Gastrocnemius medialis (tissue), 4 donors: ENCODE measurements around the gene EFCAB10. TPM values are rescaled to one million over a fixed set of nuclear protein-coding genes. Genes with fewer than 3 reads are reported as not detected.

Experiments
- ATAC-seq, 2 donors: fragments of 150-250 bp; one replicate each; pipeline ENCODE4 v1.9.1; 2016
- DNase-seq, 2 donors: peaks; one replicate each; pipeline ENCODE4 v3.0.0-alpha.2; 2019
- H3K27ac ChIP-seq, 4 donors: fragments of 200-600 bp; sonication (generic); 1 replicate in 1 of 4; 2 replicates in 3 of 4; pipeline ENCODE4 v1.5.1; 2016 to 2018; ENCODE audit warnings: mild to moderate bottlenecking in 2 of 4, moderate library complexity in 1 of 4
- H3K27me3 ChIP-seq, 3 donors: fragments of 200-600 bp; sonication (generic) in 2 of 3; 1 replicate in 1 of 3; 2 replicates in 2 of 3; pipeline versions ENCODE4 v1.5.1 to v1.6.0; 2016 to 2019; ENCODE audit warnings: mild to moderate bottlenecking in 1 of 3, moderate library complexity in 1 of 3
- H3K36me3 ChIP-seq, 2 donors: fragments of 200-600 bp; sonication (generic) in 1 of 2; one replicate each; pipeline ENCODE4 v1.5.1; 2017 to 2018
- H3K4me1 ChIP-seq, 2 donors: fragments of 200-600 bp; sonication (generic) in 1 of 2; one replicate each; pipeline ENCODE4 v1.5.1; 2016 to 2017; ENCODE audit warnings: mild to moderate bottlenecking in 2 of 2
- H3K4me3 ChIP-seq, 4 donors: fragments of 200-600 bp; sonication (generic) in 3 of 4; 1 replicate in 1 of 4; 2 replicates in 3 of 4; pipeline ENCODE4 v1.5.1; 2016 to 2019; ENCODE audit warnings: mild to moderate bottlenecking in 2 of 4
- H3K9me3 ChIP-seq, 3 donors: fragments of 200-600 bp; sonication (generic) in 2 of 3; 1 replicate in 1 of 3; 2 replicates in 2 of 3; pipeline ENCODE4 v1.5.1; 2016 to 2019
- CTCF ChIP-seq, 5 experiments: fragments of 450-650 bp in 3 of 5; fragments of 200-600 bp in 2 of 5; sonication (generic) in 2 of 5; IDR thresholded peaks in 4 of 5; conservative IDR thresholded peaks in 1 of 5; 1 replicate in 4 of 5; 2 replicates in 1 of 5; pipeline ENCODE4 v1.5.1; 2016 to 2019; ENCODE audit warnings: antibody characterized with exemption in 5 of 5, mild to moderate bottlenecking in 3 of 5, moderate library complexity in 3 of 5
- POLR2A ChIP-seq, 2 donors: fragments of 450-650 bp; IDR thresholded peaks; one replicate each; pipeline ENCODE4 v1.6.1; 2017; ENCODE audit warnings: antibody characterized with exemption in 2 of 2, mild to moderate bottlenecking in 2 of 2, moderate library complexity in 2 of 2
- in situ Hi-C, 4 donors: fragments of 200-750 bp; cut with MboI; loops; one replicate each; pipeline versions ENCODE4 v1.15.0 to v1.8.0; 2017; ENCODE audit warnings: low sequenced_read_pairs in 4 of 4
- intact Hi-C: fragments of 100-400 bp; cut with DNase I; formaldehyde crosslinking; loops from one replicate; pipeline ENCODE4 v1.15.1; 2023; ENCODE audit warnings: low total_unique reads
- total RNA-seq, 4 donors: library from RNA; depleted of rRNA; stranded (reverse); fragments of >200 nt; gene quantifications; one replicate each; pipeline versions ENCODE4 v1.1.0 to v1.2.3, GENCODE V29; 2016

Gene EFCAB10
- total RNA-seq, 4 donors from 2014 or later: not detected

DNA sequence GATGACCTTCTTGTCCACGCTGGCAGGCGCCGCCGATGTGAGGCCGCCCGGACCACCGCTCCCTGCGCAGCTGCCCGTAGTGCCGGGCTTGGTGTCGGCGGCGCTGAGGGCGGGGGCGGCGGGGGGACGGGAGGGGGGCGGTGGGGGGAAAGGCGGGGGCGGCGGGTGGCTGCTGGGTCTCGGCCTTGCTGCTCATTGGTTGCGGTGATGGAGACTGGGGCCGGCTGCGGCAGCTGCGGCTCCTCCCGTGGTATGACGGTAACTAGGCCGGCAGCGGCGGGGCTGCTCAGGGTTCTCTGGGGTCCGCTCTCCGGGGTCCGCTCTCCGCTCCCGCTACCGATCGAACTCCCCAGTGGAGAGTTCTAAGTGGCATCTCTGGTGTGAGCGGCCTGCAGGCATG is 1.8 kb upstream of the EFCAB10 start:
- no peaks in the 10 kb centered on the region for H3K9me3 ChIP-seq
- H3K4me3 ChIP-seq: no peak overlapping the region
- peaks cover 0 to 5% (median 0%) of the 10 kb centered on the region in 3 donors for H3K27me3 ChIP-seq
- no peak for ATAC-seq
- TF ChIP-seq CTCF (IDR thresholded peaks at IDR 0.05 in 4 of 5, conservative IDR thresholded peaks at IDR 0.05 in 1 of 5): no peak
- TF ChIP-seq POLR2A (IDR thresholded peaks at IDR 0.05): no peak
- intact Hi-C loops (no loop called here), in situ Hi-C loops (no loop called here)
- no peaks in the 10 kb centered on the region for H3K36me3 ChIP-seq
- peaks cover 6 to 7% of the 10 kb centered on the region in 2 donors for H3K4me1 ChIP-seq
- no peak overlapping the region for H3K27ac ChIP-seq
- no peak for DNase-seq

DNA sequence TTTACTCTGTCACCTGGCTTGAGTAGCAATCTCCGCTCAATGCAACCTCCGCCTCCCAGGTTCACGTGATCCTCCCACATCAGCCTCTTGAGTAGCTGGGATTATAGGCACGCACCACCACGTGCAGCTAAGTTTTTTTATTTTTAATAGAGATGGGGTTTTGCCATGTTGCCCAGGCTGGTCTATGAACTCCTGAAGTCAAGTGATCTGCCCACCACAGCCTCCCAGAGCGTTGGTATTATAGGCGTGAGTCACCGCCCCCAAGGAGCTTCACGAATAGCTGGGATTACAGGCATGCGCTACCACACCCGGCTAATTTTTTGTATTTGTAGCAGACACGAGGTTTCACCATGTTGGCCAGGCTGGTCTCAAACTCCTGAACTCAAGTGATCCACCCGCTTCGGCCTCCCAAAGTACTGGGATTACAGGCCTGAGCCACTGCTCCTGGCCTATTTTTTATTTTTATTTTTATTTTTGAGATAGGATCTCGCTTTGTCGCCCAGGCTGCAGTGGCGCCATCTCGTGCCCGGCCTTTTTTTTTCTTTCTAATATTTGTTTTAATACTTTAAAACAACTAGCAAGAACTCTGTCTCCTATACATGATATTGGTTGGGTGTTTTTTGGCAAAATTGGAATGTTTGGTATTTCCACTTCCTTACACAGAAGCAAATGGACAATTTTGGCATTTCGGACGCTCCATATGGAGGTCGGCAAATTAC is 1.1 kb downstream of the EFCAB10 start:
- DNase-seq (no peak), ATAC-seq (no peak)
- Histone ChIP-seq H3K4me1 (peaks cover 6 to 7% of the 10 kb centered on the region in 2 donors), H3K4me3 (no peak overlapping the region), H3K9me3 (no peaks in the 10 kb centered on the region), H3K27ac (no peak overlapping the region), H3K36me3 (no peaks in the 10 kb centered on the region), H3K27me3 (peaks cover 0 to 5% (median 0%) of the 10 kb centered on the region in 3 donors)
- no peak for TF ChIP-seq CTCF (IDR thresholded peaks at IDR 0.05 in 4 of 5, conservative IDR thresholded peaks at IDR 0.05 in 1 of 5)
- TF ChIP-seq POLR2A (IDR thresholded peaks at IDR 0.05): no peak
- intact Hi-C loops (no loop called here), in situ Hi-C loops (no loop called here)

- H3K9me3 ChIP-seq: no peaks in the 10 kb centered on the region
- H3K36me3 ChIP-seq: no peaks in the 10 kb centered on the region
- H3K27me3 ChIP-seq: peaks cover 0 to 5% (median 0%) of the 10 kb centered on the region in 3 donors
- H3K27ac ChIP-seq: no peak overlapping the region
- ATAC-seq (no peak), DNase-seq (no peak)
- H3K4me1 ChIP-seq: peaks cover 6 to 7% of the 10 kb centered on the region in 2 donors
- TF ChIP-seq POLR2A (IDR thresholded peaks at IDR 0.05): no peak
- TF ChIP-seq CTCF (IDR thresholded peaks at IDR 0.05 in 4 of 5, conservative IDR thresholded peaks at IDR 0.05 in 1 of 5): no peak
- no peak overlapping the region for H3K4me3 ChIP-seq
- in situ Hi-C loops (no loop called here), intact Hi-C loops (no loop called here)
These were observed 2.8 kb downstream of the EFCAB10 start for GRCh38 chr7:105578496-105578895.

GRCh38 chr7:105577251-105577650 is 4.0 kb downstream of the EFCAB10 start:
- no peak for DNase-seq
- no peaks in the 10 kb centered on the region for H3K9me3 ChIP-seq
- no peak overlapping the region for H3K27ac ChIP-seq
- in situ Hi-C loops: no loop called here
- intact Hi-C loops: no loop called here
- no peaks in the 10 kb centered on the region for H3K36me3 ChIP-seq
- no peak for ATAC-seq
- H3K27me3 ChIP-seq: peaks cover 0 to 5% (median 0%) of the 10 kb centered on the region in 3 donors
- no peak for TF ChIP-seq POLR2A (IDR thresholded peaks at IDR 0.05)
- no peak for TF ChIP-seq CTCF (IDR thresholded peaks at IDR 0.05 in 4 of 5, conservative IDR thresholded peaks at IDR 0.05 in 1 of 5)
- H3K4me3 ChIP-seq: no peak overlapping the region
- H3K4me1 ChIP-seq: peaks cover 6 to 7% of the 10 kb centered on the region in 2 donors
